HepG2 (cell line): ENCODE data around the gene ROS1. TPM values are rescaled to one million over a fixed set of nuclear protein-coding genes. Genes with fewer than 3 reads are reported as not detected.

ENCODE experiments used
- ATAC-seq: fragments of 200-7000 bp; cut with Tn5 transposase; 3 replicates; pipeline ENCODE4 v1.9.1; 2020; ENCODE audit warnings: mild to moderate bottlenecking, moderate library complexity
- BruUV-seq: library from RNA; stranded (reverse); fragments of 400-500 nt; replicated peaks from 2 replicates; lab custom pipeline; 2021; lab: Mats Ljungman, UMichigan
- CTCF ChIA-PET: fragments of 300-600 bp; formaldehyde crosslinking; extraction: SDS; loops from one replicate; lab custom pipeline; 2021; ENCODE audit warnings: low total read pairs, inconsistent platforms, low intra/inter-chr PET ratio; lab: Yijun Ruan, JAX
- POLR2A ChIA-PET: fragments of 350-600 bp; sonication (Branson Sonifier 250); formaldehyde crosslinking; loops from one replicate; lab custom pipeline; 2020; ENCODE audit warnings: antibody characterized with exemption, inconsistent platforms; lab: Yijun Ruan, JAX
- DNase-seq: peaks from one replicate; pipeline ENCODE4 v3.0.0-alpha.2; 2015; ENCODE audit warnings: low spot score
- FAIRE-seq: peaks from 3 replicates; lab custom pipeline; 2011; peaks lifted over from hg19 to GRCh38; lab: Jason Lieb, UNC
- H2AFZ ChIP-seq: one replicate; pipeline ENCODE4 v1.6.1; 2011; ENCODE audit warnings: low read length, inconsistent platforms
- H3K27ac ChIP-seq: fragments of 300-600 bp; 3 replicates; pipeline ENCODE4 v1.8.0; 2011; ENCODE audit warnings: mixed run types, mild to moderate bottlenecking, mixed read lengths, low read length, inconsistent platforms; ENCODE audit not compliant: insufficient read depth; ENCODE audit errors: extremely low read length
- H3K27me3 ChIP-seq, 2 experiments: fragments of 200-600 bp in 1 of 2; 2 replicates in 1 of 2; 3 replicates in 1 of 2; pipeline versions ENCODE4 v1.6.0 to v1.8.0; 2011; ENCODE audit warnings: low read length in 2 of 2, mild to moderate bottlenecking in 2 of 2, moderate library complexity in 2 of 2, inconsistent platforms in 1 of 2; ENCODE audit not compliant: insufficient read depth in 2 of 2, control insufficient read depth in 1 of 2
- H3K36me3 ChIP-seq, 2 experiments: fragments of 200-600 bp in 1 of 2; replicated peaks in 1 of 2; 2 replicates in 1 of 2; 3 replicates in 1 of 2; pipeline versions ENCODE4 v1.5.1 to v1.8.0; 2011; ENCODE audit warnings: low read length in 2 of 2, inconsistent platforms in 1 of 2; ENCODE audit not compliant: insufficient read depth in 2 of 2, control insufficient read depth in 1 of 2
- H3K4me1 ChIP-seq: 2 replicates; pipeline ENCODE4 v1.5.1; 2012; ENCODE audit warnings: low read length, inconsistent platforms; ENCODE audit not compliant: insufficient read depth
- H3K4me2 ChIP-seq: 2 replicates; pipeline ENCODE4 v1.6.0; 2011; ENCODE audit warnings: low read depth, low read length, inconsistent platforms
- H3K4me3 ChIP-seq, 3 experiments: fragments of 200-600 bp in 1 of 3; sonication (generic), shearing (Covaris generic) in 1 of 3; replicated peaks in 1 of 3; 2 replicates each; pipeline ENCODE4 v1.5.1; 2011 to 2016; ENCODE audit warnings: low read length in 3 of 3, inconsistent platforms in 2 of 3, low read depth in 2 of 3, mild to moderate bottlenecking in 2 of 3, control low read depth in 1 of 3, mixed read lengths in 1 of 3; ENCODE audit not compliant: insufficient read depth in 1 of 3
- H3K79me2 ChIP-seq: one replicate; pipeline ENCODE4 v1.6.1; 2011; ENCODE audit warnings: low read length, inconsistent platforms; ENCODE audit not compliant: insufficient read depth
- H3K9ac ChIP-seq: 2 replicates; pipeline ENCODE4 v1.6.0; 2011; ENCODE audit warnings: mild to moderate bottlenecking, low read depth, low read length, inconsistent platforms; ENCODE audit not compliant: insufficient read depth
- H3K9me3 ChIP-seq: 2 replicates; pipeline ENCODE4 v1.5.1; 2012; ENCODE audit warnings: mild to moderate bottlenecking, low read length
- H4K20me1 ChIP-seq: 2 replicates; pipeline ENCODE4 v1.6.0; 2011; ENCODE audit warnings: inconsistent platforms, mild to moderate bottlenecking, low read length, moderate library complexity; ENCODE audit not compliant: insufficient read depth
- ARID2 ChIP-seq: sonication (generic); formaldehyde crosslinking; IDR thresholded peaks from 2 replicates; pipeline ENCODE4 v1.8.1; 2022; ENCODE audit warnings: mild to moderate bottlenecking, missing genetic modification reagents, borderline replicate concordance
- EEA1 ChIP-seq: sonication (generic); formaldehyde crosslinking; IDR thresholded peaks from 2 replicates; pipeline ENCODE4 v1.5.1; 2020; ENCODE audit warnings: mild to moderate bottlenecking, missing genetic modification reagents, borderline replicate concordance
- LRRFIP1 ChIP-seq: sonication (generic); formaldehyde crosslinking; conservative IDR thresholded peaks from 2 replicates; pipeline ENCODE4 v1.4.0; 2020; ENCODE audit warnings: missing genetic modification reagents
- SMC3 ChIP-seq: IDR thresholded peaks from 2 replicates; pipeline ENCODE4 v1.6.1; 2011; ENCODE audit warnings: low read length, improper control_type of control experiment
- SSRP1 ChIP-seq: IDR thresholded peaks from 2 replicates; pipeline ENCODE4 v1.6.1; 2016; ENCODE audit warnings: control low read depth
- STAG1 ChIP-seq: sonication (generic); formaldehyde crosslinking; IDR thresholded peaks from 2 replicates; pipeline ENCODE4 v1.4.0; 2020; ENCODE audit warnings: missing genetic modification reagents
- ZNF367 ChIP-seq: sonication (generic); formaldehyde crosslinking; IDR thresholded peaks from 2 replicates; pipeline ENCODE4 v1.4.0; 2020; ENCODE audit warnings: missing genetic modification reagents, borderline replicate concordance
- ZNF383 ChIP-seq: sonication (generic); formaldehyde crosslinking; IDR thresholded peaks from 2 replicates; pipeline ENCODE4 v1.4.0; 2020; ENCODE audit warnings: missing genetic modification reagents, mild to moderate bottlenecking, borderline replicate concordance
- WGBS: methylation state at CpG from one replicate; pipeline ENCODE4 v1.1.6; 2017; ENCODE audit warnings: low lambda C conversion rate; 5-methylcytosine and 5-hydroxymethylcytosine counted together
- in situ Hi-C: cut with HindIII; loops from 2 replicates; pipeline ENCODE4 v1.10.0; 2017; ENCODE audit warnings: low pct_unique_long_range_greater_than_20kb; ENCODE audit not compliant: extremely low pct_ligation_motif_present
- intact Hi-C: fragments of 100-400 bp; cut with micrococcal nuclease; formaldehyde crosslinking; loops from one replicate; pipeline ENCODE4 v1.10.0; 2022; ENCODE audit not compliant: unreplicated experiment
- polyA plus RNA-seq, 8 experiments: library from polyadenylated mRNA; depleted of rRNA in 3 of 8; stranded (reverse) in 7 of 8; unstranded in 1 of 8; fragments of >200 nt; fragmentation: Illumina TruSeq in 4 of 8; extraction: Trizol in 4 of 8; gene quantifications; 2 replicates each; pipeline versions ENCODE4 v1.2.1 to v1.2.3, GENCODE V29; 2011 to 2016; ENCODE audit warnings: low read depth in 4 of 8, missing spikeins in 1 of 8, mixed read lengths in 1 of 8; ENCODE audit not compliant: insufficient read depth in 1 of 8
- total RNA-seq, 5 experiments: library from RNA; depleted of rRNA; stranded (reverse); fragments of >200 nt; fragmentation: Illumina TruSeq; extraction: Trizol; gene quantifications; 2 replicates each; pipeline ENCODE4 v1.2.3, GENCODE V29; 2016; ENCODE audit warnings: low read depth in 1 of 5
- TF ChIP-seq, protein P1 (sequence below): IDR thresholded peaks from 2 replicates; pipeline ENCODE4 v1.4.0; 2020; ENCODE audit warnings: mild to moderate bottlenecking, missing genetic modification reagents

ROS1 gene
- total and polyA plus RNA-seq, 2 of the 13 experiments (the other 11 are each of a cell fraction or from before 2014, with no cell fraction given) = not detected

DNA sequence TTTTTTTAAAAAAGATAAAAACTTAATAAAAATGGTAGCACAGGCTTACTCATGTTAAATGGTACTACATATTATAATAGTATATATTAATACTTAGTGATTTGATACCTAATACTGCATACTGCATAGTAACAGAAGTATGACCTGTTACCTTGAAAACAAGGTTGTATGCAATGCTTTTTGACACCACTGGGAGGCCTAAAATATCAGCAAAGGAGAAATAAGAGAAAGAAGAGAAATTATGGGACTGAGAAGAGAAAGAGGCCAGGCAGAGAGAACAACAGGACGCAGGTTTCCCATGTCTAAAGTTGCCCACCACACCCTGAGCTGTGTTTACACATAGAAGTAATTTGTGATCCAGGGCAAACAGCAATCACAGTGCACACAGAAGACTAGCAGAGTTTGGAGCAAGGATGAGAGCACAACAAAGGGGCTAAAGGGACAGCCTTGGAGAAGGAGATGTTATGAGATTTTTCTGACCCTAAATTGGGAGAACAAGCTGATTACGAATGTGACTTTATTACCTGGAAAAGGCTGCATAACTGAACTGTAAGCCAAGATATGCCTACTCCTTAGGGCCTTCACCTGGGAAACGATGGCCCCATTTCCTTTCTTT, 73.2 kb downstream of the ROS1 start:
- no peaks in the 10 kb centered on the region for H3K79me2 ChIP-seq
- no peaks in the 10 kb centered on the region for H3K4me1 ChIP-seq
- no peaks in the 10 kb centered on the region for H3K36me3 ChIP-seq
- no peaks in the 10 kb centered on the region for H4K20me1 ChIP-seq
- POLR2A ChIA-PET = no interaction called here
- WGBS = 33% methylated on average over 3 of the region's 3 CpGs
- no TSS peak for BruUV-seq
- no peak for FAIRE-seq
- peak; percentile 82 for ATAC-seq
- DNase-seq = peak; percentile 29
- CTCF ChIA-PET = interaction anchor here (1.0 to 1.6 kb wide), 2 partner anchors 203 to 253 kb away, joined by 3 to 8 read pairs; no protein-coding TSS in a partner anchor
- no peak overlapping the region for H3K4me3 ChIP-seq
- H2AFZ ChIP-seq = no peak overlapping the region
- H3K27me3 ChIP-seq = no peaks in the 10 kb centered on the region
- intact Hi-C loops = loop anchor here (1.0 kb wide), 1 partner anchor 253 kb away; no protein-coding TSS in a partner anchor
- H3K4me2 ChIP-seq = no peak overlapping the region
- in situ Hi-C loops = loop anchor here (5.0 kb wide), 1 partner anchor 480 kb away; no protein-coding TSS in a partner anchor
- H3K27ac ChIP-seq = no peak overlapping the region
- H3K9me3 ChIP-seq = no peaks in the 10 kb centered on the region
- no peak overlapping the region for H3K9ac ChIP-seq
- TF ChIP-seq ZNF383 (CRISPR knock-in tag) (no peak), LRRFIP1 (no peak), SMC3 (peak; percentile 70), STAG1 (CRISPR knock-in tag) (peak; percentile 66), SSRP1 (no peak), ZNF367 (CRISPR knock-in tag) (no peak), ARID2 (CRISPR knock-in tag) (no peak), EEA1 (CRISPR knock-in tag) (no peak)
- TF ChIP-seq, protein P1, sequence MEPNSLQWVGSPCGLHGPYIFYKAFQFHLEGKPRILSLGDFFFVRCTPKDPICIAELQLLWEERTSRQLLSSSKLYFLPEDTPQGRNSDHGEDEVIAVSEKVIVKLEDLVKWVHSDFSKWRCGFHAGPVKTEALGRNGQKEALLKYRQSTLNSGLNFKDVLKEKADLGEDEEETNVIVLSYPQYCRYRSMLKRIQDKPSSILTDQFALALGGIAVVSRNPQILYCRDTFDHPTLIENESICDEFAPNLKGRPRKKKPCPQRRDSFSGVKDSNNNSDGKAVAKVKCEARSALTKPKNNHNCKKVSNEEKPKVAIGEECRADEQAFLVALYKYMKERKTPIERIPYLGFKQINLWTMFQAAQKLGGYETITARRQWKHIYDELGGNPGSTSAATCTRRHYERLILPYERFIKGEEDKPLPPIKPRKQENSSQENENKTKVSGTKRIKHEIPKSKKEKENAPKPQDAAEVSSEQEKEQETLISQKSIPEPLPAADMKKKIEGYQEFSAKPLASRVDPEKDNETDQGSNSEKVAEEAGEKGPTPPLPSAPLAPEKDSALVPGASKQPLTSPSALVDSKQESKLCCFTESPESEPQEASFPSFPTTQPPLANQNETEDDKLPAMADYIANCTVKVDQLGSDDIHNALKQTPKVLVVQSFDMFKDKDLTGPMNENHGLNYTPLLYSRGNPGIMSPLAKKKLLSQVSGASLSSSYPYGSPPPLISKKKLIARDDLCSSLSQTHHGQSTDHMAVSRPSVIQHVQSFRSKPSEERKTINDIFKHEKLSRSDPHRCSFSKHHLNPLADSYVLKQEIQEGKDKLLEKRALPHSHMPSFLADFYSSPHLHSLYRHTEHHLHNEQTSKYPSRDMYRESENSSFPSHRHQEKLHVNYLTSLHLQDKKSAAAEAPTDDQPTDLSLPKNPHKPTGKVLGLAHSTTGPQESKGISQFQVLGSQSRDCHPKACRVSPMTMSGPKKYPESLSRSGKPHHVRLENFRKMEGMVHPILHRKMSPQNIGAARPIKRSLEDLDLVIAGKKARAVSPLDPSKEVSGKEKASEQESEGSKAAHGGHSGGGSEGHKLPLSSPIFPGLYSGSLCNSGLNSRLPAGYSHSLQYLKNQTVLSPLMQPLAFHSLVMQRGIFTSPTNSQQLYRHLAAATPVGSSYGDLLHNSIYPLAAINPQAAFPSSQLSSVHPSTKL (CRISPR knock-in tag) = no peak
